Raji (cell line): Measurements from ENCODE around the gene RAB44.

ENCODE experiments used
- POLR2A ChIP-seq: IDR thresholded peaks from 2 replicates; pipeline ENCODE4 v1.6.1; 2011; ENCODE audit warnings: low read depth, low read length, control low read depth; ENCODE audit not compliant: insufficient read depth

RAB44 gene

GRCh38 chr6:36663504-36664446, 33.9 kb upstream of the RAB44 start:
- TF ChIP-seq POLR2A = no peak

- TF ChIP-seq POLR2A = no peak
These were observed 32.4 kb upstream of the RAB44 start for GRCh38 chr6:36665180-36665579.

- TF ChIP-seq POLR2A = no peak
These were observed 31.3 kb upstream of the RAB44 start for GRCh38 chr6:36666287-36666686.

- 0 out of 2 replicates have a peak, but pooled peaks have one; percentile 24 for TF ChIP-seq POLR2A
These were observed 30.6 kb upstream of the RAB44 start for GRCh38 chr6:36666826-36667591.

DNA sequence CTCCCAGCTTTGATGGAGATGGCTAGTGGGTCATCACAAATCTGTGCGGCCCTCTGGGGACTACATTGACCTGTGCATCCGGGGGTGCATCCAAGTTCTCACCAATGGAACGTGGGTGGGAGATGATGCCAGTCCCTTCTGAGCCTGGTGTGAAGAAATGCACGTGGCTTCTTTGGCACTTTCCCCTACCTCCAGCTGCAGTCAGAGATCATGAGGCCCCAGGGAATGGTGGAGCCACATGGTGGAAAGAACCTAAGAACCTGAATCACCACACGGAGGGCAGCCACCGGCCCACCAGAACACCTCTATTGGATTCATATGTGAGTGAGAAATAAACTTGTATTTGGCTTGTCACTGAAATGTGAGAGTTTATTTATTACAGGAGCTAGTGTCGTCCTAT, 29.0 kb upstream of the RAB44 start:
- TF ChIP-seq POLR2A = no peak

DNA sequence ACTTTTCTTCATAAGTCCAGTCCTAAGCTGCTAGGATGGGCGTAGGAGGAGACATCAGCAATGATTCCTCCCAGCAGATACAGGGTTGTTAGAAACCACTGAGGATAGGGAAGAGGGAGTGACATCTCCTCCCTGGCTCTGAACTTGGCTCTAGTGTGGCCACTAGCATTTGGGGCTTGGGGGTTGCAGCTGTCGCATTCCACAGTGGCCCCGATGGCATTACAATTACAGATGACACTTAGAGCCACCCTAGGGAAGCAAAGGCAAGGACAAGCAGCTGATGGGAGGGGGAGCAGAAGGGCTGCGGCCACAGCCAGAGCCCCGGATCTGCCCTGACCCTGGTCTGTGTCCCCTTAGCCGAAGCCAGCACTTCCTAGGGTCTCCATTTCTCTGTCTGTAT, 28.6 kb upstream of the RAB44 start:
- no peak for TF ChIP-seq POLR2A

- no peak for TF ChIP-seq POLR2A
These were observed 27.4 kb upstream of the RAB44 start for GRCh38 chr6:36670271-36670670.

- TF ChIP-seq POLR2A = no peak
These were observed 25.8 kb upstream of the RAB44 start for GRCh38 chr6:36671687-36672375.

DNA sequence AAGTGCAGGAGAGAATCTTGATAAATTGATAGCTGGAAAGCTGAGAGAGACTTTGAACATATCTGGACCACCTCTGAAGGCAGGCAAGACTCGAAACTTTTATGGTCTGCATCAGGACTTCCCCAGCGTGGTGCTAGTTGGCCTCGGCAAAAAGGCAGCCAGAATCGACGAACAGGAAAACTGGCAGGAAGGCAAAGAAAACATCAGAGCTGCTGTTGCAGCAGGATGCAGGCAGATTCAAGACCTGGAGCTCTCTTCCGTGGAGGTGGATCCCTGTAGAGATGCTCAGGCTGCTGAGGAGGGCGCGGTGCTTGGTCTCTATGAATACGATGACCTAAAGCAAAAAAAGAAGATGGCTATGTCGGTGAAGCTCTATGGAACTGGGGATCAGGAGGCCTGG, 23.7 kb upstream of the RAB44 start:
- no peak for TF ChIP-seq POLR2A

DNA sequence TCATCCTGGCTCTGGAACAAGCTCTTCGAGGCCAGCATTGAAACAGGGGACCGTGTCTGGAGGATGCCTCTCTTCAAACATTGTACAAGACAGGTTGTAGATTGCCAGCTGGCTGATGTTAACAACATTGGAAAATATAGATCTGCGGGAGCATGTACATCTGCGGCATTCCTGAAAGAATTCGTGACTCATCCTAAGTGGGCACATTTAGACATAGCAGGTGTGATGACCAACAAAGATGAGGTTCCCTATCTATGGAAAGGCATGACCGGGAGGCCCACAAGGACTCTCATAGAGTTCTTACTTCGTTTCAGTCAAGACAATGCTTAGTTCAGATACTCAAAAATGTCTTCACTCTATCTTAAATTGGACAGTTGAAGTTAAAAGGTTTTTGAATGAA, 22.7 kb upstream of the RAB44 start:
- no peak for TF ChIP-seq POLR2A

DNA sequence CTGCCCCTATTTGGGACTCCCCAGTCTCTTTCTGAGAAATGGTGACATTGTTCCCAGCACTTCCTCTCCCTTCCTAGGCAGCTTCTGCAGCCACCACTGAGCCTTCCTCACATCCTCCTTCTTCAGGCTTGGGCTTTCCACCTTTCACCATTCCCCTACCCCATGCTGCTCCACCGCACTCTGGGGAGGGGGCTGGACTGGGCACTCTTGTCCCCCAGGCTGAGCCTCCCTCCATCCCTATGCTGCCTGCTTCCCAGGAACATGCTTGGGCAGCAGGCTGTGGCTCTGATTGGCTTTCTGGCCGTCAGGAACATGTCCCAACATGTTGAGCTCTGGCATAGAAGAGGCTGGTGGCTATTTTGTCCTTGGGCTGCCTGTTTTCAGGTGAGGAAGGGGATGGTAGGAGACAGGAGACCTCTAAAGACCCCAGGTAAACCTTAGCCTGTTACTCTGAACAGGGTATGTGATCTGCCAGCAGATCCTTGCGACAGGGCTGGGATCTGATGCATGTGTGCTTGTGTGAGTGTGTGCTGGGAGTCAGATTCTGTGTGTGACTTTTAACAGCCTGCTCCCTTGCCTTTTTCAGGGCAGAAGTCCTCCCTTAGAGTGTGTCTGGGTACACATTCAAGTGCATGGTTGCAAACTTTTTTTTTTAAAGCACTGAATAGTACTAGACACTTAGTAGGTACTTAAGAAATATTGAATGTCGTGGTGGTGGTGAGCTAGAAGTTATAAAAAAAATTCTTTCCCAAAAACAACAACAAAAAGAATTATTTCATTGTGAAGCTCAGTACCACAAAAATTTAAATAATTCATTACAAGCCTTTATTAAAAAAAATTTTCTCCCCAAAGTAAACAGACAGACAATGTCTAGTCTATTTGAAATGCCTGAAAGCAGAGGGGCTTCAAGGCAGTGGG, 21.2 kb upstream of the RAB44 start:
- no peak for TF ChIP-seq POLR2A

GRCh38 chr6:36677059-36677749, 20.4 kb upstream of the RAB44 start:
- no peak for TF ChIP-seq POLR2A

DNA sequence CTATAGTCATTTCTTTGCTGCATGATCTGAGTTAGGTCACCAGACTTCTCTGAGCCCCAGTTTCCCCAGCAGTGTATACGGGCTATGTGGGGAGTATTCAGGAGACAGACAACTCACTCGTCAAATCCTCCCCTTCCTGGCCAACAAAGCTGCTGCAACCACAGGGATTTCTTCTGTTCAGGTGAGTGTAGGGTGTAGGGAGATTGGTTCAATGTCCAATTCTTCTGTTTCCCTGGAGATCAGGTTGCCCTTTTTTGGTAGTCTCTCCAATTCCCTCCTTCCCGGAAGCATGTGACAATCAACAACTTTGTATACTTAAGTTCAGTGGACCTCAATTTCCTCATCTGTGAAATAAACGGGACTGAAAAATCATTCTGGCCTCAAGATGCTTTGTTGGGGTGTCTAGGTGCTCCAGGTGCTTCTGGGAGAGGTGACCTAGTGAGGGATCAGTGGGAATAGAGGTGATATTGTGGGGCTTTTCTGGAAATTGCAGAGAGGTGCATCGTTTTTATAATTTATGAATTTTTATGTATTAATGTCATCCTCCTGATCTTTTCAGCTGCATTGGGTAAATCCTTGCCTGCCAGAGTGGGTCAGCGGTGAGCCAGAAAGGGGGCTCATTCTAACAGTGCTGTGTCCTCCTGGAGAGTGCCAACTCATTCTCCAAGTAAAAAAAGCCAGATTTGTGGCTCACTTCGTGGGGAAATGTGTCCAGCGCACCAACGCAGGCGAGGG, 19.7 kb upstream of the RAB44 start:
- no peak for TF ChIP-seq POLR2A

- TF ChIP-seq POLR2A = peak; percentile 97
These were observed 19.1 kb upstream of the RAB44 start, which contains the start of gene CDKN1A for GRCh38 chr6:36678488-36679042. TSS of gene CDKN1A (plus strand) at chr6:36678714. CDS start at chr6:36684102, 5,388 bp downstream.
